Brain microvascular endothelial cell (primary cell): ENCODE results near the gene GAL3ST3.

Experiments
- DNase-seq: peaks from one replicate; pipeline ENCODE4 v3.0.0-alpha.2; 2020
- H3K27ac ChIP-seq: fragments of 250-450 bp; sonication (Bioruptor Pico); 2 replicates; pipeline ENCODE4 v1.5.1; 2020; ENCODE audit warnings: mild to moderate bottlenecking, moderate library complexity
- H3K27me3 ChIP-seq: fragments of 250-450 bp; sonication (Bioruptor Pico); replicated peaks from 2 replicates; pipeline ENCODE4 v1.5.1; 2020; ENCODE audit warnings: mild to moderate bottlenecking
- H3K36me3 ChIP-seq: fragments of 250-450 bp; sonication (Bioruptor Pico); replicated peaks from 2 replicates; pipeline ENCODE4 v1.5.1; 2020; ENCODE audit warnings: mild to moderate bottlenecking
- H3K4me3 ChIP-seq: 2 replicates; pipeline ENCODE4 v1.5.1; 2011; ENCODE audit warnings: low read depth, mild to moderate bottlenecking, control low read depth, low read length, moderate library complexity
- in situ Hi-C: cut with HindIII; loops from 2 replicates; pipeline ENCODE4 v1.10.0; 2017; ENCODE audit warnings: low sequenced_read_pairs, low pct_ligation_motif_present
- TF ChIP-seq, protein P1 (sequence below): IDR thresholded peaks from 2 replicates; pipeline ENCODE4 v1.5.1; 2011; ENCODE audit warnings: low read depth, mild to moderate bottlenecking, moderate library complexity, low read length, control low read depth, inconsistent platforms; ENCODE audit errors: missing control alignments

GAL3ST3 gene

DNA sequence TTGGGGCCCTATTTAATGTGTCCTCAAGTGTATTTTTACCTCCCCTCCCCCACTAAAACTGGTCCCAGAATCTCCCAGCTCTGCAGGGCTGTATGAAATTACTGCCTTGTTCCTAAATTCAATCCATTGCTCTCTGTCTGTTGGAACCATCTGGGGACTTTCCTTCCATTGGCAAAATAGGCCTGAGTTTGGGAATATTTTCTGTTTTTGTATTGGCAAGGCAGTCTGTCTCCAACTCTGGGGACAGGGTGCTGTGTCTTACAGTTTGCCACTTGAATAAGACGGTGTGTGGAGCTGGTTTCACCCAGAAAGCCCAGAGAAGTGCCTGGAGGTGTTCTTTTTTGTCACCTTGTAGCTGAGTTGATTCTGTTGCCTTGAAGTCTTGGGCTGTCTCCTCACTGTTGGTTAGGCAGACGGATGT, 22.4 kb upstream of the GAL3ST3 start:
- Histone ChIP-seq H3K4me3 (peak overlapping the region; percentile 72), H3K27me3 (no peaks in the 10 kb centered on the region), H3K36me3 (peaks cover 44% of the 10 kb centered on the region), H3K27ac (peak overlapping the region; percentile 76)
- TF ChIP-seq, protein P1, sequence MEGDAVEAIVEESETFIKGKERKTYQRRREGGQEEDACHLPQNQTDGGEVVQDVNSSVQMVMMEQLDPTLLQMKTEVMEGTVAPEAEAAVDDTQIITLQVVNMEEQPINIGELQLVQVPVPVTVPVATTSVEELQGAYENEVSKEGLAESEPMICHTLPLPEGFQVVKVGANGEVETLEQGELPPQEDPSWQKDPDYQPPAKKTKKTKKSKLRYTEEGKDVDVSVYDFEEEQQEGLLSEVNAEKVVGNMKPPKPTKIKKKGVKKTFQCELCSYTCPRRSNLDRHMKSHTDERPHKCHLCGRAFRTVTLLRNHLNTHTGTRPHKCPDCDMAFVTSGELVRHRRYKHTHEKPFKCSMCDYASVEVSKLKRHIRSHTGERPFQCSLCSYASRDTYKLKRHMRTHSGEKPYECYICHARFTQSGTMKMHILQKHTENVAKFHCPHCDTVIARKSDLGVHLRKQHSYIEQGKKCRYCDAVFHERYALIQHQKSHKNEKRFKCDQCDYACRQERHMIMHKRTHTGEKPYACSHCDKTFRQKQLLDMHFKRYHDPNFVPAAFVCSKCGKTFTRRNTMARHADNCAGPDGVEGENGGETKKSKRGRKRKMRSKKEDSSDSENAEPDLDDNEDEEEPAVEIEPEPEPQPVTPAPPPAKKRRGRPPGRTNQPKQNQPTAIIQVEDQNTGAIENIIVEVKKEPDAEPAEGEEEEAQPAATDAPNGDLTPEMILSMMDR: no peak
- DNase-seq: no peak
- in situ Hi-C loops: no loop called here

DNA sequence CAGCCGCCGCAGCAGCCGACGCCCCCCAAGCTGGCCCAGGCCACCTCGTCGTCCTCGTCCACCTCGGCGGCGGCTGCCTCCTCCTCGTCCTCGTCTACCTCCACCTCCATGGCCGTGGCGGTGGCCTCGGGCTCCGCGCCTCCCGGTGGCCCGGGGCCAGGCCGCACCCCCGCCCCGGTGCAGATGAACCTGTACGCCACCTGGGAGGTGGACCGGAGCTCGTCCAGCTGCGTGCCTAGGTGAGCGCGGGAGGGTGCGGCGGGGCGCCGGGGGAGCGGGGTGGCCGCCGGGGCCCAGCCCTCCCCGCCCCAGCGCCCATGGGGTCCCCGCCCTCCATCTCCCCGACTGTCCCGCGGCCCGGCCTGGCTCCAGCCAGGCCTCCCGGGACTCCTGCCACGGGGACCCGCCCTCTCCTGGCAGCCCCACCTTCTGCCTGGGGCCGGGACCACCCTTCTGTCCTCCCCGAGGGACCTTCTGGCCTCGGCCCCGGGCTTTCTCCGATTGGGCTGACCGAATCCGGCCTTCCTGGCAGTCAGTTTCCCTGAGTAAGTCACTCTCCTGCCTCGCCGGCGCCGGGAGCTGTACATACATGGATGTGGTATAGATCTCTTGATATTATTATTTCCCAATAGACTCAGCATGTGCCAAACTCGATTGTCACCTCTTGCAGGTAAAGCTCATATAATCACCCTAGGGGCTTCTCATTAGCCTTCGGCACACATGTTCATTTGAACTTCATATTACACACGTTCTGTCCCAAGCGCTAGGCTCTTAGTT, 21.8 kb upstream of the GAL3ST3 start:
- TF ChIP-seq, protein P1: no peak
- in situ Hi-C loops: no loop called here
- peaks cover 49% of the 10 kb centered on the region for H3K36me3 ChIP-seq
- no peaks in the 10 kb centered on the region for H3K27me3 ChIP-seq
- peak overlapping the region; percentile 72 for H3K4me3 ChIP-seq
- DNase-seq: no peak
- peak overlapping the region; percentile 76 for H3K27ac ChIP-seq

DNA sequence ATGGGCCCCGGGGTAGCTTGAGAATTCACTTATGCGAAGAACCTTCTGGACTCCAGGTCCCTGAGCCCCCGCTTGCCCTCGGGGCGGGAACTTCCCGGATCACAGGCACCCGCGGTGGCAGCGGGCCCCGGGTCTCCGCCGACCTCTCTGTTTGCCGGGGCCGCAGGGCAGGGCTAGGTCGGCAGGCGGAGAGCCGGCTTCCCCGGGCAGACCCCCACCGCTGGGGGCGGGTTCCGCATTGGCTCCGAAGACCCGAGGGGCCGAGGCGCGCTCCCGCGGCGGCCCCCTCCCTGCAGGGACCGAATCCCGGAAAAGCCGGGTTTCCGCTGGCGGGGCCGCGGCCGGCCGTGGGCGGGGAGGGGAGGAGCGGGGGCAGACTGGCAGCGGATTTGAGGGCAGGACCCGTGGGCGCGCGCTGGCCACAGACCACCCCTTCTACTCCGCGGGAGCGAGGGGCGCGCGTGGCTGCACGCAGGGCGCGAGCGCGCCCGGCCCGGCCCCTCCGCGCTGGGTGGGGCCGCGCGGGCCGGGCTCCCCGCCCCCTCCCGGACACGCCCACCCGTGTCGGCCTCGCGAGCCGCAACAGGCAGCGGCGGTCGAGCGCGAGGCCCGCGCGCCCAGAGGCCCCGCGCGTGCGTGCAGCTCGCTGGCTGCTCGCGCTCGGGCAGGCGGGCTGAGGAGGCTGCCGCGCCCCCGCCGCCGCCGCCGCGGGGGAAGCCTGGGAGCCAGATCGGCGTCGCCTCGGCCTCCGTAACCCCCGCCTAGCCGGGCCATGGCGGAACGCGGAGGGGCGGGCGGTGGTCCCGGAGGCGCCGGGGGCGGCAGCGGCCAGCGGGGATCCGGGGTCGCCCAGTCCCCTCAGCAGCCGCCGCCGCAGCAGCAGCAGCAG, 21.0 kb upstream of the GAL3ST3 start, which contains the start of gene PACS1:
Gene PACS1, plus strand, starts transcription at position 558 of the 889 bp plus-strand sequence. Its CDS starts 215 bp downstream, at position 773.
- Histone ChIP-seq H3K27me3 (no peaks in the 10 kb centered on the region), H3K36me3 (peaks cover 53% of the 10 kb centered on the region), H3K27ac (peak within 1 kb of the TSS; percentile 78), H3K4me3 (peak within 1 kb of the TSS; percentile 72)
- in situ Hi-C loops: no loop called here
- peak; percentile 58 for DNase-seq
- TF ChIP-seq, protein P1: no peak

- in situ Hi-C loops: no loop called here
- Histone ChIP-seq H3K36me3 (peaks cover 55% of the 10 kb centered on the region), H3K27me3 (no peaks in the 10 kb centered on the region)
Observed at GRCh38 chr11:66068923-66069714, 20.2 kb upstream of the GAL3ST3 start.

More at GRCh38 chr11:66068923-66069714, 20.2 kb upstream of the GAL3ST3 start:
- Histone ChIP-seq H3K27ac (peak overlapping the region; percentile 78), H3K4me3 (peak overlapping the region; percentile 47)
- TF ChIP-seq, protein P1: peak; percentile 43
- DNase-seq: peak; percentile 48
